Loucy (cell line): ENCODE results near the gene PIP4P1.

Source experiments
- H2AFZ ChIP-seq: fragments of 200-600 bp; sonication (generic); 2 replicates; pipeline ENCODE4 v1.6.0; 2016; ENCODE audit warnings: antibody characterized with exemption, mild to moderate bottlenecking, low read length, moderate library complexity
- H3F3A ChIP-seq: fragments of 200-600 bp; 2 replicates; pipeline ENCODE4 v1.6.0; 2016; ENCODE audit warnings: antibody characterized with exemption, low read depth, mild to moderate bottlenecking
- H3K27me3 ChIP-seq: fragments of 200-600 bp; sonication (generic); 2 replicates; pipeline ENCODE4 v1.6.1; 2014; ENCODE audit warnings: low read length, mild to moderate bottlenecking; ENCODE audit not compliant: insufficient read depth, poor library complexity, severe bottlenecking
- H3K36me3 ChIP-seq: fragments of 200-600 bp; sonication (generic); 2 replicates; pipeline ENCODE4 v1.6.1; 2016; ENCODE audit warnings: low read length; ENCODE audit not compliant: insufficient read depth
- H3K4me1 ChIP-seq: fragments of 200-600 bp; sonication (generic); 2 replicates; pipeline ENCODE4 v1.5.1; 2014; ENCODE audit warnings: low read length, mild to moderate bottlenecking; ENCODE audit not compliant: insufficient read depth, poor library complexity, severe bottlenecking
- H3K4me2 ChIP-seq: fragments of 200-600 bp; sonication (generic); 2 replicates; pipeline ENCODE4 v1.6.0; 2014; ENCODE audit warnings: antibody characterized with exemption, low read length, low read depth, mild to moderate bottlenecking; ENCODE audit not compliant: poor library complexity, severe bottlenecking
- H3K4me3 ChIP-seq: fragments of 200-600 bp; sonication (generic); 2 replicates; pipeline ENCODE4 v1.5.1; 2014; ENCODE audit warnings: low read length, mild to moderate bottlenecking, mixed read lengths; ENCODE audit not compliant: poor library complexity, severe bottlenecking
- H3K79me2 ChIP-seq: fragments of 200-600 bp; sonication (generic); 2 replicates; pipeline ENCODE4 v1.6.1; 2014; ENCODE audit warnings: low read length; ENCODE audit not compliant: insufficient read depth
- H3K9ac ChIP-seq: fragments of 200-600 bp; sonication (generic); 2 replicates; pipeline ENCODE4 v1.6.0; 2014; ENCODE audit warnings: mild to moderate bottlenecking, low read depth, low read length, moderate library complexity; ENCODE audit not compliant: poor library complexity, severe bottlenecking
- H3K9me2 ChIP-seq: fragments of 200-600 bp; sonication (generic); replicated peaks from 2 replicates; pipeline ENCODE4 v1.6.1; 2016; ENCODE audit warnings: low read depth, low read length, mixed read lengths
- H3K9me3 ChIP-seq: fragments of 200-600 bp; sonication (generic); 2 replicates; pipeline ENCODE4 v1.6.1; 2014; ENCODE audit warnings: mild to moderate bottlenecking, antibody characterized with exemption, low read length, low read depth; ENCODE audit not compliant: insufficient read depth
- H4K20me1 ChIP-seq: fragments of 200-600 bp; sonication (generic); 2 replicates; pipeline ENCODE4 v1.6.0; 2014; ENCODE audit warnings: antibody characterized with exemption, low read length, mild to moderate bottlenecking; ENCODE audit not compliant: insufficient read depth, poor library complexity, severe bottlenecking
- EZH2phosphoT487 ChIP-seq: fragments of 200-600 bp; IDR thresholded peaks from 2 replicates; pipeline ENCODE4 v1.6.1; 2018; ENCODE audit warnings: antibody characterized with exemption, mild to moderate bottlenecking, moderate library complexity, borderline replicate concordance
- TF ChIP-seq, protein P1 (sequence below): fragments of 200-600 bp; sonication (generic); conservative IDR thresholded peaks from 2 replicates; pipeline ENCODE4 v1.5.1; 2014; ENCODE audit warnings: mild to moderate bottlenecking, antibody characterized with exemption, low read length

The PIP4P1 gene

DNA sequence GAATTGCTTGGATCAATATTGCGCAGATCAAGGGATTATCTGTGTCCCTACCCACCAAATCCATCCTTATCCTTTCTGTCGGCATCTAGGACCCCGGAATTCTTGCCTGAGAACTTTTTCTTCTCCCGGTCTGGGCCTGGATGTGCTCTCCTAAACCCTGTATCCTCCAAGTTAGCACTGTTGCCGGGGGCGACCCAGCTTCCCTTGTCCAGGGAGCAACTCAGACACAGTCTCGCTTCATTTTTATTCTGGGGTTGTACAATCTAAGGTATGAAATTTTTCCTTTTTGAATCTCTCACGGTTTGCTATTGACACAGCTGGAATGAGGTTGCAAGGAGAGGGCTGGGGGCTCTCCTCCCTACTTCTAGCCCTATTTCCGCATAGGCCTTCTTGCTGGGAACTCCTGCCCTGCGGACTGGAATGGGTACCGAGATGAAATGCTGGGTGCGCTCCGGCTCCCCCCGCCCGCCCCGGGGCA is 7.6 kb upstream of the PIP4P1 start:
- TF ChIP-seq EZH2phosphoT487: no peak
- TF ChIP-seq, protein P1, sequence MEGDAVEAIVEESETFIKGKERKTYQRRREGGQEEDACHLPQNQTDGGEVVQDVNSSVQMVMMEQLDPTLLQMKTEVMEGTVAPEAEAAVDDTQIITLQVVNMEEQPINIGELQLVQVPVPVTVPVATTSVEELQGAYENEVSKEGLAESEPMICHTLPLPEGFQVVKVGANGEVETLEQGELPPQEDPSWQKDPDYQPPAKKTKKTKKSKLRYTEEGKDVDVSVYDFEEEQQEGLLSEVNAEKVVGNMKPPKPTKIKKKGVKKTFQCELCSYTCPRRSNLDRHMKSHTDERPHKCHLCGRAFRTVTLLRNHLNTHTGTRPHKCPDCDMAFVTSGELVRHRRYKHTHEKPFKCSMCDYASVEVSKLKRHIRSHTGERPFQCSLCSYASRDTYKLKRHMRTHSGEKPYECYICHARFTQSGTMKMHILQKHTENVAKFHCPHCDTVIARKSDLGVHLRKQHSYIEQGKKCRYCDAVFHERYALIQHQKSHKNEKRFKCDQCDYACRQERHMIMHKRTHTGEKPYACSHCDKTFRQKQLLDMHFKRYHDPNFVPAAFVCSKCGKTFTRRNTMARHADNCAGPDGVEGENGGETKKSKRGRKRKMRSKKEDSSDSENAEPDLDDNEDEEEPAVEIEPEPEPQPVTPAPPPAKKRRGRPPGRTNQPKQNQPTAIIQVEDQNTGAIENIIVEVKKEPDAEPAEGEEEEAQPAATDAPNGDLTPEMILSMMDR: no peak
- peak overlapping the region; percentile 80 for H2AFZ ChIP-seq
- H3K9me3 ChIP-seq: no peaks in the 10 kb centered on the region
- H3K9ac ChIP-seq: peak overlapping the region; percentile 92
- peak overlapping the region; percentile 96 for H3K4me2 ChIP-seq
- H3K79me2 ChIP-seq: peaks cover 46% of the 10 kb centered on the region
- H3K4me3 ChIP-seq: peak overlapping the region; percentile 85
- no peaks in the 10 kb centered on the region for H3K27me3 ChIP-seq
- no peaks in the 10 kb centered on the region for H3K9me2 ChIP-seq
- peaks cover 30% of the 10 kb centered on the region for H4K20me1 ChIP-seq
- no peaks in the 10 kb centered on the region for H3F3A ChIP-seq
- peaks cover 9% of the 10 kb centered on the region; the same call in 1 of the 2 replicates for H3K36me3 ChIP-seq
- peaks cover 32% of the 10 kb centered on the region for H3K4me1 ChIP-seq

DNA sequence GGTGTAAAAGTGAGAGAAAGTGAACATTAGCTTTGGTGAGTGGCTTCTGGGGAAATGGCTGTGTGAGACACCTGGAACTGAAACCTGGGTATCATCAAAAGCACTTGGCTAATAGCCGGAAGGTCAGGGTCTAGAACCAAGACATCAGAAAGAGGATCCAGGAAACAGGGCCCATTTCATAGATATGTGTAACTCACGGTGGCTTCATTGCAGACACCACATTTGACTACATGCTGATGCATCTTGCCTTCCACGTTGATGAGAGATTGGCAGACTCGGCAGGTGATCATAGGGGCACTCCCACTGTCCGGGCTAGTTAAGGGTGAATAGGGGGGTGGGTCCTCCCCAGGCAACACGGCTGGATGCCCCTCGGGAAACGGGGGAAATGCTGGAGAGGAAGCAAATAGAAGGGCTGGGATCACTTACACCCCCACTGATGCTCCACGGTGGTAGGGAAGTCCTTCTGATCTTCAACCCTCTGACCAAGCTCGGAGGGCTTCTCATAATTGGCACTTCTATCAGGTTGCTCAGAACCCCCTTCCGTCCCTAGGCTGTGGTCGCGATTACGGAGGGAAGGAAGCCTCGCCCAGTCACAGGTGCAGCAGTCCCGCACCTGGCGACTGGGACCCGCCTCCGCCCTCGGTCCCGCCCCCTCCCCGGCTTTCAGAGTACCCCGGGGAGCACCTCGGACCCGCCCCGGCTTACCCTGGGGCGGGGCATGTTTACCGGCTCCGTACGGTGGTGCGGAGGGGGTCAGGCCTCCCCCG is 593 bp downstream of the PIP4P1 start:
- H3K27me3 ChIP-seq: no peaks in the 10 kb centered on the region
- peaks cover 56% of the 10 kb centered on the region for H3K79me2 ChIP-seq
- no peaks in the 10 kb centered on the region for H3F3A ChIP-seq
- TF ChIP-seq, protein P1: no peak
- no peak for TF ChIP-seq EZH2phosphoT487
- no peaks in the 10 kb centered on the region for H3K9me3 ChIP-seq
- H2AFZ ChIP-seq: 0 out of 2 replicates have a peak overlapping the region, but pooled peaks have one; percentile 48
- H3K4me1 ChIP-seq: peaks cover 38% of the 10 kb centered on the region
- H3K4me2 ChIP-seq: peak overlapping the region; percentile 96
- H4K20me1 ChIP-seq: peaks cover 47% of the 10 kb centered on the region
- peaks cover 30% of the 10 kb centered on the region; the same call in 1 of the 2 replicates for H3K36me3 ChIP-seq
- H3K4me3 ChIP-seq: peak overlapping the region; percentile 77
- H3K9me2 ChIP-seq: no peaks in the 10 kb centered on the region
- peak overlapping the region; percentile 90 for H3K9ac ChIP-seq

DNA sequence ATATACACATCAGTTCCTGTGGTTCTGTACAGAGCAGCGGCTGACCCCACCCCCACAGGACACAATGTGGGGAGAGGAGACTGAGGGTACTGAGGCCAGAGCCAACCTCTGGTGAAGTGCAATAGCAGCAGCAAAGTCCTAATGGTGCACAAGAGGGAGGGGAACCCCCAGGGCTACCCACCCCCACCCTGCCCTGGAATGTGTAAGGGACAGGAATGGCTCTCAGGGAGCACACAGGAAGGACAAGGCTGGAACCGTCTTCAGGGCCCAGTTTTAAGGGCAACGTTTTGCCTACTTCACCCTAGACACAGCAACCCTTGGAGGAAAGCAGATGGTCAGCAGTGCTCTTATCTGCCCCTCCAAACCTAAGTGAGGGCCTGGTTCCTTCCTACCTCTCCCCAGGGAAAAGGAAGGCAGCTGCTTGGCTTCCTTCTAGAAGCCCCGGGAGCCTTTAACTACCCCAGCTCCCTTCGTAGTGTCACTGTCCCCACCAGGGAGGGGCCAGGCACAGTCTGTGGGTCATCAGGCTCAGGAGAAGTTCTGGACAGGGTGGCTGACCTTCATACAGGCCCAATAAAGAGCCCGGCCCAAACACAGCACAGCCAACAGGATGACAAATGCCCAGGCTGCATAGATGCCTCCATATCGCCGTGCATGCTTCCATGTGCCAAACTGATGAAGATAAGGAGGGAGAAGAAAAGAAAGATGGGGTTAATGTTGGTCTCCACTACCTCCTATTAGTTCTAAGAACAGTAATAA is 3.0 kb downstream of the PIP4P1 start:
- TF ChIP-seq EZH2phosphoT487: no peak
- TF ChIP-seq, protein P1: no peak
- Histone ChIP-seq H3K36me3 (peaks cover 30% of the 10 kb centered on the region; the same call in 1 of the 2 replicates), H3K9ac (no peak overlapping the region), H2AFZ (no peak overlapping the region), H3K4me1 (peaks cover 44% of the 10 kb centered on the region), H3K9me3 (no peaks in the 10 kb centered on the region), H3K4me3 (no peak overlapping the region), H3K4me2 (peak overlapping the region; percentile 96), H3F3A (no peaks in the 10 kb centered on the region), H4K20me1 (peaks cover 54% of the 10 kb centered on the region), H3K27me3 (no peaks in the 10 kb centered on the region), H3K79me2 (peaks cover 75% of the 10 kb centered on the region), H3K9me2 (no peaks in the 10 kb centered on the region)
